DND-41 (cell line): ENCODE results near the gene FOXK2.

Experiments
- ATAC-seq: fragments of 200-7000 bp; cut with Tn5 transposase; 3 replicates; pipeline ENCODE4 v1.9.1; 2021; ENCODE audit warnings: low read depth; ENCODE audit not compliant: insufficient read depth
- DNase-seq: peaks from one replicate; pipeline ENCODE4 v3.0.0-alpha.2; 2020
- H2AFZ ChIP-seq: 2 replicates; pipeline ENCODE4 v1.6.0; 2012; ENCODE audit warnings: low read depth, low read length
- H3K27ac ChIP-seq: 2 replicates; pipeline ENCODE4 v1.5.1; 2012; ENCODE audit warnings: low read length, inconsistent platforms
- H3K27me3 ChIP-seq: fragments of 200-600 bp; sonication (generic); 2 replicates; pipeline ENCODE4 v1.6.0; 2012; ENCODE audit warnings: low read length, mild to moderate bottlenecking, inconsistent platforms; ENCODE audit not compliant: insufficient read depth, poor library complexity
- H3K36me3 ChIP-seq: 2 replicates; pipeline ENCODE4 v1.5.1; 2012; ENCODE audit warnings: low read length, inconsistent platforms; ENCODE audit not compliant: insufficient read depth
- H3K4me1 ChIP-seq: 2 replicates; pipeline ENCODE4 v1.5.1; 2012; ENCODE audit warnings: mild to moderate bottlenecking, low read length; ENCODE audit not compliant: insufficient read depth
- H3K4me2 ChIP-seq: 2 replicates; pipeline ENCODE4 v1.6.0; 2012; ENCODE audit warnings: mild to moderate bottlenecking, moderate library complexity, low read length, inconsistent platforms; ENCODE audit not compliant: insufficient read depth
- H3K4me3 ChIP-seq, 2 experiments: fragments of 200-600 bp in 1 of 2; shearing (Covaris generic) in 1 of 2; 2 replicates each; pipeline ENCODE4 v1.5.1; 2012 to 2016; ENCODE audit warnings: inconsistent platforms in 2 of 2, low read length in 2 of 2, mild to moderate bottlenecking in 2 of 2, low read depth in 1 of 2, moderate library complexity in 1 of 2
- H3K79me2 ChIP-seq: 2 replicates; pipeline ENCODE4 v1.6.0; 2012; ENCODE audit warnings: low read length, inconsistent platforms; ENCODE audit not compliant: insufficient read depth
- H3K9ac ChIP-seq: 2 replicates; pipeline ENCODE4 v1.6.0; 2012; ENCODE audit warnings: low read depth, mild to moderate bottlenecking, inconsistent platforms, low read length, moderate library complexity
- H3K9me3 ChIP-seq: 2 replicates; pipeline ENCODE4 v1.5.1; 2012; ENCODE audit warnings: low read length, moderate library complexity, mild to moderate bottlenecking, inconsistent platforms; ENCODE audit not compliant: insufficient read depth, severe bottlenecking
- H4K20me1 ChIP-seq: 2 replicates; pipeline ENCODE4 v1.6.0; 2012; ENCODE audit warnings: low read length; ENCODE audit not compliant: insufficient read depth
- EZH2 ChIP-seq: IDR thresholded peaks from 3 replicates; pipeline ENCODE4 v1.6.1; 2012; ENCODE audit warnings: borderline replicate concordance, low read depth, mild to moderate bottlenecking, moderate library complexity, low read length, inconsistent platforms; ENCODE audit not compliant: severe bottlenecking
- TF ChIP-seq, protein P1 (sequence below): IDR thresholded peaks from 2 replicates; pipeline ENCODE4 v1.5.1; 2012; ENCODE audit warnings: borderline replicate concordance, low read length, moderate library complexity, mild to moderate bottlenecking; ENCODE audit not compliant: poor library complexity, severe bottlenecking; ENCODE audit errors: extremely low read depth

Gene FOXK2

DNA sequence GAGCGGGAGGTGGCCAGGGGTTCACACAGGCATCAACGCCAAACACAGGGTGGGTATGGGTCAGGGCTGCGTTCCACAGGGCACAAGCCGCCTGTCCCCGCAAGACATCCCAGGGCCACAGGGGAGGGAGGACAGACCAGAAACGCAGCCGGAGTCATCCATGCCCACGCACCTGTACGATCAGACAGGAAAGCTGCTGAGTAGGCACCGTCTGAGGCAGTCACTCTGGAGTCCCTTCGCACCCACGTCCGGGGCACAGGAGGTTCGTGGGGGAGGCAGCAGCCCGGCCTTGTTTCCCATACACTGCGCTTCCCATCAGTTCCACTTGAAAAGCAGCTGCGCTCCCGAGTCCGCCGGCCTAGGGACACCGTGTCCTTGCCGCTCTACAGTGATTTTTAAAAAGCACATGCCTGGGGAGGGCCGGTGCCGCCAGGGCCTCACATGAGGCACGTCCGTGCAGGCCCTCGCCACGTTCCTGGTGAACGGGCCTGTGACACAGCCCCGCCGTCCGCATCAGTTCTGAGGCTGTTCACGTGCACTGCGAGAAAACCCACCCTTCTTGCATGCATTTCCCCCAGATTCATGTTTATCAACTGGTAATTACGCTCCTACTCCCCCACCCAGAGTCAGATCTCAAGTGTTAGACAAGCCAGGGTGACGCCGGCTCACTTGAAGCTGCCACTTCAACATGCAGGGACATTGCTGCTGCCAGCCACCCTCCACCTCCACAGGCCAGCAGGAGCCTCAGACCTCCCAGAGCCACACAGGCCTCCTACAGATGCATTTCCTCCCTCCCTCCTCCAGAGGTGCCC, 94.0 kb downstream of the FOXK2 start:
- peaks cover 9% of the 10 kb centered on the region; the same call in 1 of the 2 replicates for H4K20me1 ChIP-seq
- H3K27me3 ChIP-seq = no peaks in the 10 kb centered on the region
- H3K4me1 ChIP-seq = no peaks in the 10 kb centered on the region
- no peak overlapping the region for H3K4me3 ChIP-seq
- H3K9me3 ChIP-seq = no peaks in the 10 kb centered on the region
- no peak for TF ChIP-seq EZH2
- TF ChIP-seq, protein P1, sequence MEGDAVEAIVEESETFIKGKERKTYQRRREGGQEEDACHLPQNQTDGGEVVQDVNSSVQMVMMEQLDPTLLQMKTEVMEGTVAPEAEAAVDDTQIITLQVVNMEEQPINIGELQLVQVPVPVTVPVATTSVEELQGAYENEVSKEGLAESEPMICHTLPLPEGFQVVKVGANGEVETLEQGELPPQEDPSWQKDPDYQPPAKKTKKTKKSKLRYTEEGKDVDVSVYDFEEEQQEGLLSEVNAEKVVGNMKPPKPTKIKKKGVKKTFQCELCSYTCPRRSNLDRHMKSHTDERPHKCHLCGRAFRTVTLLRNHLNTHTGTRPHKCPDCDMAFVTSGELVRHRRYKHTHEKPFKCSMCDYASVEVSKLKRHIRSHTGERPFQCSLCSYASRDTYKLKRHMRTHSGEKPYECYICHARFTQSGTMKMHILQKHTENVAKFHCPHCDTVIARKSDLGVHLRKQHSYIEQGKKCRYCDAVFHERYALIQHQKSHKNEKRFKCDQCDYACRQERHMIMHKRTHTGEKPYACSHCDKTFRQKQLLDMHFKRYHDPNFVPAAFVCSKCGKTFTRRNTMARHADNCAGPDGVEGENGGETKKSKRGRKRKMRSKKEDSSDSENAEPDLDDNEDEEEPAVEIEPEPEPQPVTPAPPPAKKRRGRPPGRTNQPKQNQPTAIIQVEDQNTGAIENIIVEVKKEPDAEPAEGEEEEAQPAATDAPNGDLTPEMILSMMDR = no peak
- no peaks in the 10 kb centered on the region for H3K79me2 ChIP-seq
- no peak overlapping the region for H3K27ac ChIP-seq
- peaks cover 45% of the 10 kb centered on the region for H3K36me3 ChIP-seq
- ATAC-seq (0 out of 3 replicates have a peak, but pooled peaks have one; percentile 23), DNase-seq (no peak)
- H3K4me2 ChIP-seq = no peak overlapping the region
- H2AFZ ChIP-seq = no peak overlapping the region
- H3K9ac ChIP-seq = no peak overlapping the region

DNA sequence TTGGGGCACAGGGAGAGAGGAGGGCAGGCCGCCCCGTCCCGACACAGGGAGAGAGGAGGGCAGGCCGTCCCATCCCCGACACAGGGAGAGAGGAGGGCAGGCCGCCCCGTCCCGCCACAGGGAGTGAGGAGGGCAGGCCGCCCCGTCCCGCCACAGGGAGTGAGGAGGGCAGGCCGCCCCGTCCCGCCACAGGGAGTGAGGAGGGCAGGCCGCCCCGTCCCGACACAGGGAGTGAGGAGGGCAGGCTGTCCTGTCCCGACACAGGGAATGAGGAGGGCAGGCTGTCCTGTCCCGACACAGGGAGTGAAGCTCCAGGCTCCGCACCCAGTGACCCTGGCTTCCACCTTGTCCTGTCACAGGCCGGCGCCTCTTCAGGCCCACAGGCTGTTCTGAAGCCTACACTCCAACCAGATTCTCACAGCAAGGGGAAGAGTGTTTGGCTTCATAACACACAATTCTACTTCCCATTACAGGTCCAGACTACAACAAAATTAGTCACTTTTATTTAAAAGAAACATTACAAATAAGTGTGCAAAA, 94.6 kb downstream of the FOXK2 start:
- H3K27ac ChIP-seq = no peak overlapping the region
- no peaks in the 10 kb centered on the region for H3K79me2 ChIP-seq
- H3K36me3 ChIP-seq = peaks cover 52% of the 10 kb centered on the region
- no peak overlapping the region for H2AFZ ChIP-seq
- ATAC-seq (no peak), DNase-seq (no peak)
- no peak overlapping the region for H3K9ac ChIP-seq
- H3K4me1 ChIP-seq = no peaks in the 10 kb centered on the region
- H3K9me3 ChIP-seq = no peaks in the 10 kb centered on the region
- TF ChIP-seq, protein P1 = no peak
- no peak for TF ChIP-seq EZH2
- H3K27me3 ChIP-seq = no peaks in the 10 kb centered on the region
- H3K4me2 ChIP-seq = no peak overlapping the region
- H3K4me3 ChIP-seq = no peak overlapping the region
- peaks cover 9% of the 10 kb centered on the region; the same call in 1 of the 2 replicates for H4K20me1 ChIP-seq

DNA sequence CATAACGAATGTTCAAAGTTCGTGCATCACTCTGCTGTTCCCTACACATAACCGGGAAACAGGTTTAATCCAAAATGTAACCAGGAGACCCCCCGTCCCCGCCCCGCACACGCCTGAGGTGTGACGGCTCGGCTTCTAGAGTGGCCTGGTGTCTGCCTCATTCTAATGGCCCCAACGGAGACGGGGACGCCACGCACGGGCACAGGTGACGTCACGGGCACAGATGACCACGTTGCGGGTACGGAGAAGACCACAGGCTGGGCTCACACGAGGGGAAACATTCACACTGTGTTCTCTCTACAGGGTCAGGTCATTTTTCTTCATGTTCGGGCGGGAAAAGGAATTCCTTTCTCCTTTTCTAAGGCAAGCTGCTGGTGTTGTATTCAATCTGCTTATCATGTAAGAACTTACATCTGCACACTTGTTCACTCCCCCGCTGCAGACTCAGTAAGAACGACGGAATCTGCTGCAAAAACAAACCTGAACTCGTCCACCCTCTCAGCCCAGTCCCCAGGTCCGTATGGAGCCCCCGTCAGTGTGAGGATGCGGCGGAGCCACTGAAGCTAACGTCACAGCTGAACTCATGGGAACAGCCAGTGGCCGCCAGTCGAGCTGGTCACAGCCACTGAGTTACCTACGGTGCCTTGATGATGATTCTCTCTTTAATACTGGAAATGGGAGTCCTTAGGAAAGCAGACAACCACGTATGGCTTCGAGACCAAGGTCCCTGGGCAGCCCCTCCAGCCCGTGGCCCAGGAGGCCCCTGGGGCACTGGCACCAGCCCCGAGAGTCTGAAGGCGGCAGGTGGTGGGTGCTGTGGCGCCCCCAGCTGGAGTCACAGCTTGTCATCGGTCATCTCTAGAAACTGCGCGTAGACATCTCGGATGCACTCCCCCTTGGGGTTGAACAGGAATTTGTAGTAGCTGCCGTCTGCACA, 95.8 kb downstream of the FOXK2 start:
- Histone ChIP-seq H4K20me1 (peaks cover 9% of the 10 kb centered on the region; the same call in 1 of the 2 replicates), H3K36me3 (peaks cover 60% of the 10 kb centered on the region), H2AFZ (no peak overlapping the region), H3K4me1 (no peaks in the 10 kb centered on the region), H3K4me2 (no peak overlapping the region), H3K4me3 (no peak overlapping the region), H3K79me2 (no peaks in the 10 kb centered on the region), H3K9ac (no peak overlapping the region), H3K27me3 (no peaks in the 10 kb centered on the region), H3K27ac (no peak overlapping the region), H3K9me3 (no peaks in the 10 kb centered on the region)
- ATAC-seq (no peak), DNase-seq (no peak)
- TF ChIP-seq, protein P1 = peak; percentile 22
- no peak for TF ChIP-seq EZH2
